GM19467 (cell line): ENCODE measurements around the gene PIP4K2A.

ENCODE experiments used
- ATAC-seq: cut with Tn5 transposase; IDR thresholded peaks from one replicate; pipeline ENCODE4 v1.9.1; 2021; ENCODE audit warnings: mild to moderate bottlenecking, moderate library complexity; ENCODE audit not compliant: unreplicated experiment

The PIP4K2A gene

DNA sequence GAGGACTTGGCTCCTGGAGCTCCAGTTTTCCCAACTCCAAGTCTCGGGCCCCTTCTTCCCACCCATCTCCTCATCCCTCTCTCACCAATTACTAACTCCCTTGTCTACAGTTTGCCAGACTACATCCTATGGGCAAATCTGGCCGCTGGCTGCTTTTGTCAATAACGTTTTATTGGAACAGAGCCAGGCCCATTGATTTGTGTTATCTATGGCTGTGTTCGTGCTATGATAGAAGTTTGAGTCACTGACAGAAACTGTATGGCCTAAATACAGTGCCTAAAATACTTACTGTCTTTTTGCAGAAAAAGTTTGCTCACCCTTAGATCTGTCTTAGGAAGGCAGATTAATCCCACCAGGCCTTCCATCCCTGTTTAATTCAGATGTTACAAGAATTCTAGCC lies 71.3 kb downstream of the PIP4K2A start:
- ATAC-seq, result no peak

DNA sequence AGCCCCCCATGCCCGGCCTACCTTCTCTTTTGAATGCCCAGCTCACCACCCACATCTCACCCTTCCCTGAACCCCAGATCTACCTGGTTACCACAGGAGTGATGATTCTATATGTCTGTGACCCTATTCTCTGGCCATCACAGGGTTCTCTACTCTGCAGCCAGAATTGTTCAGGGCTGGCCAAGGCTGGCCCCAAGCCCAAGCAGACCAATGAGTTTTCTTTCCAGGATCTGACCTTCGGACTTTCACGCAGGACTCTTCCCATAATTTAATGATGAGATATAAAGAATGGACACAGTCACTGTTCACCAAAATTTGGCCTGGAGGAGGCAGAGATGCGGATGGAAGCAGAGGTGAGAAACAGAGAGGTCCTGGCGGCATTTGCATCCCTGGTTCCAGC lies 72.6 kb downstream of the PIP4K2A start:
- ATAC-seq, result no peak

DNA sequence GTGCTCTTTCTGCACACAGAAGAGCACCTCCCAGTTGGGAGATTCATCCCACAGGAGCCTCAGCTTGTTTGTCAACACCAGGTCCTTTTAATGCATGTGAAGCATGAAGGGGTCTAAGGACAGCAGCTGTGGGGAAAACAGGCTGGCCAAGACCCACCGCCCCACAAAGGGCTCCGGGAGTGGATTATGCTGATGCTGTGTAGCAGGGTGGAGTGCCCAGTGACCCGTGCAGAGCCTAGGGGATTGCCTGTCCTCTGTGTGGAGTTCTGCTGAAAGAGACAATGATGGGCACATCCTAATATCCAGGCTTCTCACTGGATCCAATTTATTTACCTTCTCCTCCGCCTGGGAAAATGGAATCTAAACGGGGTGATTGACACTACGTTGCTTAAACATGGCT lies 74.0 kb downstream of the PIP4K2A start:
- ATAC-seq, result no peak

DNA sequence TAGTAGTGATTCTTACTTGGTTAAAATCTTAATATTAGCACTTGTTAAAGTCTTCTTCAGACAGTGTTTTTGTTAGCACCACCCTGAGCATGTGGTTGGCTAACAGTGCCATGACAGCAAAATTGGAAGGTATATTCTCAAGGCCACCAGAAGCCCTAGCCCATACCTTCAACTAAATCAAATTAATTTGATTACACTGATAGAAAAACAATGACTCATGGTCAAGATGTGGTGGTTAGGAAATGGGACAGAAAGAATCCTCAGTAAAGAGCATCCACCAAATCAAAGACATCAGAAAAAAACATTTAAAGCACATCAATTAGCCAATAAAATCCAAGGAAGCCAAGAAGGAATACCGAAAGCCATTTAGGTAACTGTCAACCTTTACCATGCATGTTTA lies 75.5 kb downstream of the PIP4K2A start:
- ATAC-seq, result no peak

DNA sequence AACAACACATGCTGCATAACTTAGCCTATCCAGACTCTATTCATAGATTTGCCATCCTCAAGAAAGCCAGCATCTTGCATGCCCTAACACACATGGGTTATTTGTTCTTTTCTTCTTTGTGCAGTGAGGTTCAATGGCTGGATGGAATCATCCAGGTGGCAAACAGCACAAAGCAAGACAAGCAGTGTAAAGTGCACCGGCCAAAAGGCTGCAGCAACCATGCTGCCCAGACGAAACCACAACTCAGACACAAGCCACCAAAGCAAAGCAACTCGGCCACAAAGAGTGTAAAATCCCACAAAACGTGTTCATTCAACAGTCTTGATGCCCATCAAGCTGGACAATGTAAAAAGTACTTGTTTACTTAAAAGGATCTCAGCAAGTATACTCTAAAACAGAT lies 76.9 kb downstream of the PIP4K2A start:
- ATAC-seq, result no peak

DNA sequence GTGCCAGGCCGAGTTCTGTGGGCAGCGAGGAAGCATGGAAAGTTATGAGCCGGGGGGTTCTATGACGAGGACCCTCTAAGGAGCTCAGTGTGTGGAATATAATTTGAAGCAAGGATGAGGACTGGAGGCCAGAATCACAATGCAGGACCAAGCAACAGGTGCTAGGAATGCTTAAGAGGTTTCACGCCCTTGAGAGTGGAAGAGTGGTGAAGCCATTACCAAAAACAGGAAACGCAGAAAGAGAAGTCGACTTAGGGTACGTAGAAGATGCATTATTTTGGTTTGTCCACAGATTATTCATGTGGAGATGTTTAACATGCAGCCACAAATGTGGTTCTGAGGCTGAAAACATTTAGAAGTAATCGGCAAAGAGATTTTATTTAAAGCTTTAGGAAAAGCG lies 78.7 kb downstream of the PIP4K2A start:
- ATAC-seq, result peak; percentile 38

DNA sequence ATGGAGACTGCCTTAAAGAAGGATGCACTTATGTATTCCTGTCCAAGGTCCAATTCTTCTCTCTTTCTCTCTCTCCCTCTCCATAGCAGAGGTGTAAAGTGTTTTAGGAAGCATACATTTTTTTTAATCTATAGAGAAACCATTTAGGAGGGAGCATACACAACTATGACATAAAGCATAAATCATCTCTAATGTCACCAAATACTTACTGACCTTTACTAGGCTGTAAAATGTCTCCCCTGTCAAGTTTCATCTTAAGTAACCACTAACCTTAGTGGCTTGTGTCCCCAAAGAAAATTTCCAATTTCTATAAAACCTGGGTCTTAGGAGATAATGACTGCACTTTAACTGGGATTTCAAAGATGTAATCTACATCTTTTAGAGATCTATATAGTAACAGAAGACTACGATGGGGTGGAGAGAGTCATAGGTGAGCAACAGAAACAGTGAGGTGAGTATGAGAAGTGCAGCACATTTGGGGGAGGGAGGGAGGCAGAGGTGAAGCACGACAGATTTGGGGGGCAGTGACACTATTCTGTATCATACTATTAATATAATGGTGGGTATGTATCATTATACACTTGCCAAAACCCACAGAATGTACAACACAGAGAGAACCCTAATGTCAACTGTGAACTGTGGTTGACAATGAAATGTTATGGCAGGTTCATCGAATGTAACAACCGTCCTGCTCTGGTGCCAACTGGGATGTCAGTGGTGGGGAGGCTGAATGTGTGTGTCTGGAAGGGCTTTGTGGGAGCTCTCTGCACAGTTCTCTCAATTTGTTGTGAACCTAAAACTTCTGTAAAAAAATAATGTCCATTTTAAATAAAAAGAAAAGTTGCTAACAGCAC lies 79.5 kb downstream of the PIP4K2A start:
- ATAC-seq, result no peak

DNA sequence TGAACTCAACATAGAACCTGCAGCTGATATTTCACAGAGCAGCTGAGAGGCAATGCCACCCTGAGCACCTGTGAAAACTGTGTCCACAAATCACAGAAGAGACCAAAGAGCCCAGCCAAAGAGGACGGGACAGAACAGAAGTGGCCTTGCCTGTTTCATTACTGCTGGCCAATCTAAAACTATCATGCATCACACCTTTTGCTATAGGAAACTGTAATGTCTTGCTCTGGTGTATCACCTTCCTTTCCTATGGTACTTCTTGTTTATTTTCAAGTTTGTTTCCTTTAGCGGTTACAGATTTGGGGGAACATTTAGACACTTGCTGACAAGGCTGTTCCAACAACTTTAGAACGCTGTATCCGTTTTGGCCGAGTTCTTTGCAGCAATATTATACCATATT lies 80.3 kb downstream of the PIP4K2A start:
- ATAC-seq, result no peak

DNA sequence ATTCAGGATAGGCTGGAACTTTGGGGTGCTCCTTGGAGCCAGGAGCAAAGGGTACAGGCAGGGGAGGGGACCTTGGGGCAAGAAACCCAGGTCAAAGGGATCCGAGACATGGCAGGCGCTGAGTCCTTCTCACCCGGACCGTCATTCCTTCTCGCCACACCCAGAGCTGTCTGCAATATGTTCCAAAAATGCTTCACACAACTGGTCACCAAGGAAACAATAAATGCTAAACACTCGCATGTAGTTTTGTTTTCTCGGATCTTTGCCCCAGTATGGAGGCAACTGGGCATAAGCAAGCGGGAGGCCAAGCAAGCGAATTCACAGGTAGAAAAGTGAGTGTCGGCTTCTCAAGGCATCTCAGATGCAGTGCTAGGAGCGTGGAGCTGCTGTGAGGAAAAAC lies 80.8 kb downstream of the PIP4K2A start:
- no peak for ATAC-seq

DNA sequence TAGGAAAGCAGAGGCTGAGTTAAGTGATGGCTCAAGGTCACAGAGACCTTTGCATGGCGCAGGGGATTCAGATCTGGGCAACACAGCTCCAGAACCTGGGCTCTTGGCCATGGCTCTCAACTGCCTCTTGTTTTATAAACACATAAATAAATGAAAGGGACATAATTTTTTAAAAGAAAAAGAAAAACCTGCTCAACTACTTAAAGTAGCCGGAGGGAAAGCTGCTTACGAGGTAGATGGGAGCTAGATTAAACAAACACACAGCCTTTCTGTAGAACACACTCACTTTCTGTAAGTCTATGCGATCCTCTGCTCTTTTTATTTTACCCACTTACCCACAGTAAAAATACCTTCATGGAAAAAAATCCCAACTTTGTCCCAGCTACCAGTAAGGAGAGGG lies 81.3 kb downstream of the PIP4K2A start:
- ATAC-seq, result no peak

DNA sequence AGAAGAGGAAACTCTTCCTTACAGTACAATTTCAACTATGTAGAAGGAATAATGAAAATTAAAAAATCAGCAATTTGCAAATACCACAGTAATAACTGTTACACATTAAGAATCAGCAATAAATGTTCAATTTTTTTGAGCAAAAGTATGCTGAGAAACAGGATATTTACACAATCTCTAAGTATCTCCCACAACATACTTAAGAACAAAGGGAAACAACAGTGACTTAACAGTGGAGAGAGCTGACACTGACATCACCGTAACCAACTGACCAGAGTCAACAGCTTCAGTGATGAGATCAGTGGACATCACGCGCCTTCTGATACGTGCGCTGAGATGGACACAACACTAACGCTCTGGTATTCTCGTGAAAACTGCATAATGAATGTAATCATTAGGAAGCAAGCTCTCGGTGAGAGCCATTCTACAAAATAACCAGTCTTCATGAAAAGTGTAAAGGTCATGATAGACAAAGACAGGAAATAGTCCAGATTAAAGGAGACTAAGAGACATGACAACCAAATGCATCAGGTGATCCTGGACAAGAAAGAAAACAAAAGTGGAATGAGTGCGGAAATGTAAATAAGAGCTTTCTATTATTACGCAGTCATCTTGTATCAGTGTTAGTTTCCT lies 82.6 kb downstream of the PIP4K2A start:
- ATAC-seq, result no peak

DNA sequence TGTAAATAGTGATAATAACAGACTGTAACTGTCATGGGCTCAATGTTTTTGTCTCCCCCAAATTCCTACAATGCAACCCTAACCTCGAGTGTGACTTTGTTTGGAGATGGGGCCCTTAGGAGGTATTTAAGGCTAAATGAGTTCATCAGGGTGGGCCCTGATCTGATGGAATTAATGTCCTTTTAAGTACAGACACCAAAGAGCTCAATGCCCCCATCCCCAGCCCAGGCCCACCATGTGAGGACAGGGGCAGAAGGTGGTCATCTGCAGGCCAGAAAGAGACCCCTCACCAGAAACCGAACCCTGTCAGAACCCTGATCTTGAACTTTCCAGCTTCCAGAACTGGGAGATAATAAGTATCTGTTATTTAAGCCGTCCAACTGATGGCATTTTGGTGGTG lies 83.2 kb downstream of the PIP4K2A start:
- no peak for ATAC-seq

DNA sequence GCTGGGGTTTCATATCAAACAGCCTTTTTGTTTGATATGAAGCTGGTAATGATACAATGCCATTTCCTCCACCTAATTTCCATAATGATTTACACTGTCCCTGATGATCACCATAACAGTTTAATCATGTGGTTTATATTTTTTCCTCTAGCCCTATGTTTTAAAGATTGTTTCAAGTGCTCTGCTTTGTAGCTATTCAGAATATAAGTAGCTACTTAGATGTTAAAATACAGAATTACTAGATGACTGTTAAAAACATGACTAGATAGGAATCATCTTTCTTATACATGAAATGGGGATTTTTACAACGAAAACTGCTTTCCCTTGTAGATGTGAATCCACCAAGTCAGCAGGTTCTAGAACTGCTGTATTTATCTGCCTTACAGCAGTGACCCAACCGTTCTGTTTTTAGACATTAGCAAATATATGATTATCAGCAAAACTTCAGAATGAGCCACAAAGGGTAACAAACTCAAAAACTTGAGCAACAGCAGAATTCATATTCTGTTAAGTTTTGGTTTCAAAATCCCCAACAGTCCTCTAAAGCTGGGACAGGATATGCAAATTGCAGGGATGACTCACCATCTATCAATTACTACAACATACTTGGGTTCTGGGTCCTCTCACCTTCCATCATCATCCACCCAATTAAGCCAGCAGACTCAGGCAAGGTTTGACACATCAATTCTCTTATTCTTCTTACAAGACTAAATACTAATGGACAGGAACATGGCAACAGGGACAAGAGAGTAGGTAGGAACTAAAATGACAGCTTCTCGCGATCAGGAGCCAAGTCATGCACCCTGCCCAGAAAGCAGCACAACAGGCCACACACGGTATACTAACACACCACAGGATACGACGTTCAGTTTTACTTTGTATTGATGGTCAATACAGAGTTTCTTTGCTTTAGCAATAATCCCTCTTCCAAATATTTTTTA lies 83.9 kb downstream of the PIP4K2A start:
- peak; percentile 74 for ATAC-seq

DNA sequence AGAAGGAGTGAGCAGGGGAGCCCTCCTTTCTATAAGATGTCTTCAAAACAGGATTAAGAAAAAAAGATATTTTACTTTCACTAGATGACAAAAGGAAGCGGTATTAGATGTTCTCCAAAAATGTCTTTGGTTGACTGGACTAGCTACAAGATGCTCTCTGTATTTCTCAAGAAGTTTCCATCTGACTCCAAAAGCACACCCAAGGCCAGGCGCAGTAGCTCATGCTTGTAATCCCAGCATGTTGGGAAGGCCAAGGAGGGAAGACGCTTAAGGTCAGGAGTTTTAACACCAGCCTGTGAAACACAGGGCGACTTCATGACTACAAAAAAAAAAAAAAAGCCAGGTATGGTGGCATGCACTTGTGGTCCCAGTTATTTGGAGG lies 84.5 kb downstream of the PIP4K2A start:
- ATAC-seq, result no peak

DNA sequence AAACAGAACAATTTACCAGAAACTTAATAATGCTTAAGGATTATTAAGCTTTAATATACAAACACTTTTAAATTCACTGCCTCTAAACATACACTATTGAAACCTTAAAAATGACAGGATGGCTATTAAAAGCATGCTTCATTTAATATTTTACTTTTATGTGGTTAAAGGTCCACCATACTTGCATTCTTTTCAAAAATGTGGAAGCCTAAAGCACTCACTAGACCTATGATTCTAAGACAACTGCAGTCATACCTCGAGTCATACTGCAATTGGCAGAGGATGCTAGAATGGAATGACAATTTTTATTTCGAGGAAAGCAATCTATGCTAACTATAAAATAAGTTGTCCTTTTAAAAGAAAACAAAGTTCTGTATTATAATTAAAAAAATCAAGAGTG lies 85.3 kb downstream of the PIP4K2A start:
- ATAC-seq, result no peak

DNA sequence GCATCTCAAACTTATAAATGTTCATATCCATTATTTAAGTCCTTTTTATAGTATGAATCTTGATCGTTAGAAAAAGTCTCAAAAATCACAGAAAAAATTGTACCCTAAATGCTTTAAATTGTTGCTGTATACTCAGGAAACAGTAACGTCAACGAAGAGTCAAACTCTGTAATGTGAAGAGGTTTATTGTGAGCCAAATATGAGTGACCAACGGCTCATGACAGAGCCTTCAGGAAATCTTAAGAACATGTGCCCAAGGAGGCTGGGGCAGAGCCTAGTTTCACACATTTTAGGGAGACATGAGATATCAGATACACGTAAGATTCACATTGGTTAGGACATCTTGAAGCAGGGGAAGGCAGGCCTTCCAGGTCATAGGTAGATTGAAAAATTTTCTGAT lies 86.1 kb downstream of the PIP4K2A start:
- ATAC-seq, result no peak

DNA sequence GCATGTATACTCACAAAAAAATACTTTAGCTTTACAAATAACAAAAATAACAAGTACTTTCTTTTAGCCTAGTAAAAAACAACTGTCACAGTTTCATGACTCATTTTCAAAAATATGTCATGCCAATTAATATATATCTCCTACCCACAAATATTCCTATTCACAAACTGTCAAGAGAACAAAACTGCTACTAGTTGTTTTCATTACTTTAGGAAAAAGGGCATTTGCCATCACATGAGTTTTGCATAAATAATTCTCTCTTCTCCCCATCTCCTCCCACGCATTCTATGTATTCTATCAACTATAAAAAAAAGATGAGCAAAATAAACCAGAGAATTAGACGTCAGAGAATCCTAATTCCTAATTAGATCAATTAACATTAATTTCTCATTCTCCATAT lies 87.6 kb downstream of the PIP4K2A start:
- ATAC-seq, result no peak

DNA sequence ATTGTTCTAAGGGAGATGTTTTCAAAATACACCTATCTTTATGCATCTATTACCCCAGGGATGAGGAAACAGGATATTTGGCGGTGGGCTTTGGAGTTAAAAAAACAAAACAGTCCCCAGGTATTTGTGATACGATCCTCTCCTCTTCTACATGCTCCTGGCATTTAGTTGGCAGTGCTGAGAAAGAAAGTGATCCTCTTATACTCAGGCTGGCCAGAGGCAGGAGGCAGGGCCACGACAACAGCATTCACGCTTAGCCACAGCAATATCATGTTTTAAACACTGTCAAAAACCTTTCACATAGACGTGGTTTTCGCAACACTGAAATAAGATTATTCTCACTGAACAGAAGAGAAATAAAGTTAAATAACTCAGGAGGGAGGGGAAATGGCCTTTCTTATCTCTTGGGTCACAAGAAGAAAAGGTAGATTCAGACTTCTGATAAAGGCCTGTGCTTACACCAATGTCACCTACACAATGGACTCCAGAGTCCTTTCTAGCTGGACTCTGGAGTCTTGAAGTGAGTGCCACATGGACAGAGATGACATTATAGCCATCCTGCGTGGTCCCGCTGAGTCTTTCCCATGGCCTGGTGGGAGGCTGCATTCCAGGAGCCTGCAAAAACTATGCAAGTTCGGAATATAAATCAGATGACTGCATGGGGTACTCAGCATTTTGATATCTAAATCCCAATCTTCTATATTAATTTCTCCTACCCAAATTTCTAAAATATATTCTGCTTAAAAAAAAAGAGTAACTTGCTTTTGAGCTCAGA lies 88.7 kb downstream of the PIP4K2A start:
- ATAC-seq, result no peak

DNA sequence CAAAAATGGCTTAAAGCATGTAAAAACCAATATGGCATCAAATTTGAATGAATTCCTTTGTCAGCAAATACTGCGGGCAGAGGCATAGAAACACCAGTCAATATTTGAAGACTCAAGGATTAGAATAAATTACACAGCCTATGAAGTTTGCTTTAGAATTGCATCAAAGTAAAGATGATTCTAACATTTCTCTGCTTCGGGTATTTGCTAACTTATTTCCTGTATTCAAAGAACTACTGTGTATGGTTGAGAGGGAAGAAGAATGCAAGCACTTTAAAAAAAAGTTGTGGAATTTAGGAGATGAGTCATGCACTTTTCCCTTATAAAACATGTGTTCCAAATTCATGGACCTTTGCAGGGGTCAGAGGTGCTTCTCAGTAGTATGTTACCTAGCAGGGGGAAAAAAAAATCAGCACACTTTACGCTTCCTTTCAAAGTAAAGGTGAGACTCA lies 90.1 kb downstream of the PIP4K2A start:
- no peak for ATAC-seq

DNA sequence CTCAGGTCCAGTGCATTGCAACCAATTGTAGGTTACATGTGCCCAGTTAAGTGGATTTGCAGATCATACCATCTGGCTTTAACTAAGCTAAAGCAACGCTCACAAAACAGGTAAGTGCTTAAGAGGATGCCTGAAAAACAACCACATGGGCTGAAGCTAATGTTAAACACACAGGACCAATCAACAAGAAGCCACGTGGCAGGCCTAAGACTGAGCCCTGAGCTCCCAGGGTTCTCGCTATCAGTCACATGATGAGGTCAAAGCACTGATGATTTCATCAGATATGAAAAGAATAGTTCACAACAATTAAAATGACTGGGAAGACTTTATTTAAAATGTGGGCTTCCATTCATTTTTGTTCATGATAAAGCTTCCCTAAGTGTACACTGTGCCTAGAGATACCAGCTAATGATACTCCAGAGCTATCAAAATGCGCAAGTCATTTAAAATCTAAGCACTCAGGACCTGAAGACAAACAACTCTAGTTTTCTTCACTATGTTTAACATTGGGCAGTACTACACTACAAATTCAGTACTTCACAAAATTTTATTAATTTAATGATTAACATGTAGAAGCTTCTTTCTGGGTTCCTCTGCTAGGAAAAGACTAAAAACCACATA lies 90.6 kb downstream of the PIP4K2A start:
- no peak for ATAC-seq
